GM18517 (cell line): ENCODE data around the gene SOHLH2.

Experiments
- ATAC-seq: cut with Tn5 transposase; IDR thresholded peaks from one replicate; pipeline ENCODE4 v1.9.1; 2021; ENCODE audit warnings: mild to moderate bottlenecking, moderate library complexity; ENCODE audit not compliant: unreplicated experiment

SOHLH2 gene

GRCh38 chr13:36214163-36214921 lies at the start of gene SOHLH2:
SOHLH2 (minus strand) TSS chr13:36214556; CDS start chr13:36214526, 30 bp downstream.
- no peak for ATAC-seq

- no peak for ATAC-seq
These were observed 47.6 kb upstream of the SOHLH2 start for GRCh38 chr13:36261976-36262375.

- ATAC-seq, result no peak
These were observed 46.7 kb upstream of the SOHLH2 start for GRCh38 chr13:36261011-36261410.

GRCh38 chr13:36259361-36260137 lies 45.2 kb upstream of the SOHLH2 start:
- ATAC-seq, result no peak

- no peak for ATAC-seq
These were observed 44.5 kb upstream of the SOHLH2 start for GRCh38 chr13:36258831-36259230.

- no peak for ATAC-seq
These were observed 37.2 kb upstream of the SOHLH2 start for GRCh38 chr13:36251526-36251925.

- no peak for ATAC-seq
These were observed 36.7 kb upstream of the SOHLH2 start for GRCh38 chr13:36251017-36251416.

GRCh38 chr13:36248700-36249099 lies 34.3 kb upstream of the SOHLH2 start:
- no peak for ATAC-seq

GRCh38 chr13:36244990-36245389 lies 30.6 kb upstream of the SOHLH2 start:
- no peak for ATAC-seq

GRCh38 chr13:36244073-36244472 lies 29.7 kb upstream of the SOHLH2 start:
- no peak for ATAC-seq

GRCh38 chr13:36242761-36243160 lies 28.4 kb upstream of the SOHLH2 start:
- ATAC-seq, result no peak

- no peak for ATAC-seq
These were observed 16.9 kb upstream of the SOHLH2 start for GRCh38 chr13:36231236-36231635.

- no peak for ATAC-seq
These were observed 10.4 kb upstream of the SOHLH2 start for GRCh38 chr13:36224730-36225129.

GRCh38 chr13:36219883-36220282 lies 5.5 kb upstream of the SOHLH2 start:
- no peak for ATAC-seq

GRCh38 chr13:36217456-36217855 lies 3.1 kb upstream of the SOHLH2 start:
- no peak for ATAC-seq

GRCh38 chr13:36212789-36213188 lies 1.6 kb downstream of the SOHLH2 start:
- no peak for ATAC-seq

- no peak for ATAC-seq
These were observed 2.8 kb downstream of the SOHLH2 start for GRCh38 chr13:36211567-36211966.

- ATAC-seq, result no peak
These were observed 3.6 kb downstream of the SOHLH2 start for GRCh38 chr13:36210738-36211137.

GRCh38 chr13:36207672-36208071 lies 6.7 kb downstream of the SOHLH2 start:
- ATAC-seq, result no peak

- ATAC-seq, result no peak
These were observed 21.1 kb downstream of the SOHLH2 start for GRCh38 chr13:36193151-36193855.

- ATAC-seq, result no peak
These were observed 22.2 kb downstream of the SOHLH2 start for GRCh38 chr13:36192166-36192565.

- ATAC-seq, result no peak
These were observed 23.6 kb downstream of the SOHLH2 start for GRCh38 chr13:36190771-36191170.
